H1 (cell line): ENCODE data around the gene KPNA4. TPM values are rescaled to one million over a fixed set of nuclear protein-coding genes. Genes with fewer than 3 reads are reported as not detected.

Experiments used
- FOSL1 ChIP-seq: IDR thresholded peaks from 2 replicates; pipeline ENCODE4 v1.6.1; 2011; ENCODE audit warnings: mild to moderate bottlenecking, low read depth, low read length, moderate library complexity; ENCODE audit not compliant: insufficient read depth
- KDM1A ChIP-seq: fragments of 200-600, 300-600 bp; sonication (generic); IDR thresholded peaks from 2 replicates; pipeline ENCODE4 v1.7.1; 2016; ENCODE audit warnings: mild to moderate bottlenecking, low read length, borderline replicate concordance
- SP4 ChIP-seq: IDR thresholded peaks from 2 replicates; pipeline ENCODE4 v1.6.1; 2012; ENCODE audit warnings: low read length, inconsistent platforms
- TCF12 ChIP-seq: IDR thresholded peaks from 2 replicates; pipeline ENCODE4 v1.6.1; 2011; ENCODE audit warnings: low read depth, mild to moderate bottlenecking, low read length
- polyA plus RNA-seq, 7 experiments: library from polyadenylated mRNA; depleted of rRNA in 3 of 7; stranded (reverse) in 5 of 7; unstranded in 2 of 7; fragments of >200 nt in 5 of 7; fragments of 200-250 nt in 2 of 7; gene quantifications; 1 replicate in 5 of 7; 2 replicates in 1 of 7; 4 replicates in 1 of 7; pipeline versions ENCODE4 v1.2.1 to v1.2.3, GENCODE V29; 2011 to 2013; ENCODE audit warnings: missing spikeins in 2 of 7, mixed read lengths in 2 of 7
- total RNA-seq: library from RNA; stranded (reverse); fragmentation: NEBNext Ultra II Directional; extraction: Animal tissue kit (Norgen Biotek cat#: 25700); gene quantifications from 2 replicates; pipeline ENCODE4 v1.2.1, GENCODE V29; 2021
- TF ChIP-seq, protein P1 (sequence below): IDR thresholded peaks from 2 replicates; pipeline ENCODE4 v1.6.1; 2011; ENCODE audit warnings: low read length, improper control_type of control experiment
- TF ChIP-seq, protein P2 (sequence below): IDR thresholded peaks from 2 replicates; pipeline ENCODE4 v1.6.1; 2011; ENCODE audit warnings: low read depth, mild to moderate bottlenecking, low read length; ENCODE audit not compliant: insufficient read depth

The KPNA4 gene
- total and polyA plus RNA-seq, 2 of the 8 experiments (the other 6 are each of a cell fraction or from before 2014, with no cell fraction given) = 13.2 to 81.9 TPM

DNA sequence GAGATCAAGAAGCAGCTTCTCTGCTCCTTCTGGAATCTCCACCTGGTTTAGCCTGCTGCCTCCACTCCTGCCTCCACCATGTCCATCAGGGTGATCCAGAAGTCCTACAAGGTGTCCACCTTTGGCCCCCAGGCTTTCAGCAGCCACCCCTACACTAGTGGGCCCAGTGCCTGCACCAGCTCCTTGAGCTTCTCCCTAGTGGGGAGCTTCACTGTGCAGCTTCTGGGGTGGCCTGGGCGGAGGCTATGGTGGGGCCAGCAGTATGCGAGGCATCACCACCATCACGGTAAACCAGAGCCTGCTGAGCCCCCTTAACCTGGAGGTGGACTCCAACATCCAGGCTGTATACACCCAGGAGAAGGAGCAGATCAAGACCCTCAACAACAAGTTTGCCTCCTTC, 2.4 kb upstream of the KPNA4 start (continued):
- TF ChIP-seq FOSL1 = no peak
- TF ChIP-seq, protein P1, sequence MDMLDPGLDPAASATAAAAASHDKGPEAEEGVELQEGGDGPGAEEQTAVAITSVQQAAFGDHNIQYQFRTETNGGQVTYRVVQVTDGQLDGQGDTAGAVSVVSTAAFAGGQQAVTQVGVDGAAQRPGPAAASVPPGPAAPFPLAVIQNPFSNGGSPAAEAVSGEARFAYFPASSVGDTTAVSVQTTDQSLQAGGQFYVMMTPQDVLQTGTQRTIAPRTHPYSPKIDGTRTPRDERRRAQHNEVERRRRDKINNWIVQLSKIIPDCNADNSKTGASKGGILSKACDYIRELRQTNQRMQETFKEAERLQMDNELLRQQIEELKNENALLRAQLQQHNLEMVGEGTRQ = no peak
- TF ChIP-seq, protein P2, sequence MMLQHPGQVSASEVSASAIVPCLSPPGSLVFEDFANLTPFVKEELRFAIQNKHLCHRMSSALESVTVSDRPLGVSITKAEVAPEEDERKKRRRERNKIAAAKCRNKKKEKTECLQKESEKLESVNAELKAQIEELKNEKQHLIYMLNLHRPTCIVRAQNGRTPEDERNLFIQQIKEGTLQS = no peak
- TF ChIP-seq KDM1A = no peak
- TF ChIP-seq TCF12 = no peak
- TF ChIP-seq SP4 = no peak
